Measurements from ENCODE around the gene ABLIM3.

ABLIM3 gene

DNA sequence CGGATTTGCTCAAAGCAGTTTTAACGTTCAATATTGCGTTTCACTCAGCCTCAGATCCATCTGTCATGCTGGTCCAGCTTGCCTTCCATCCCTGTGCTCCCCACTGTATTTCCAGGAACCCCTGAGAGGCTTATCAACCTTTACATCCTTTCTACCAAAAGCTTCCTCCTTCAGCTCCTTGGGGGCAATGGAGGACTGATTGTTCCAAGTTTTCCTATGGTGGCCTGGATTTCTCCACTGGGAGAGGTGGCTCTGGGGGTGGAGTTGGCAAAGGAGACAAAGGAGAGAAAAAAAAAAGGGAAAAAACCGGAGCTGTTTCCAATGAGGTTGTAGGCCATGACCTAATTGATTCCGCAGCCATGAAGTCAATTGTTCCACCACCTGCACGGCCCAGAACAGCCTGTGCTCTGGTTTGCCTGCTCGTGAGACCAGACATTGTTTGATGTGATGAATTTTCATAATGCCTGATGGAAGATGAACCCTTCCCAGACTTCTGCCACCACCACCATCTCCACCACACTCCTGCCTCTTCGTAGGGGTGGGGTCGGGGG is 54.1 kb downstream of the ABLIM3 start:
- no peak for DNase-seq

DNA sequence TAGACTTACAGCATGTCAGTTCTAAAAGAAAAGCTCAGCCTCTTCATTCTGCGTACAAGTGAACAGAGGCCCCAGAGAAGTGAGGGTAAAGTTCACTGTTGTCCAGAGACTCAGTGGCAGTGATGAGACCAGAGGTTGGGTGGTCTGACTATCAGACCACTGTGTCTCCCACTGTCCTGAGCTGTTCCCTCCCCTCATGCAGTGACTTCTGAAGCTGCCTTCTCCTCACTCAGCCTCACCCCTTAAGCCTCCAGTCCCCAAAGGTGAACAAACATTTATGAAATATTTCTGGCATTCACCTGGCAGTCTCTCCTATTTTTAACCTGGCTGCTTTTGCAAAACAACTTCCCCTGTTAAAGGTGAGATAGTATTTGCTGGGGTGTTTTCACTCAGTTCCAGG is 54.7 kb downstream of the ABLIM3 start:
- DNase-seq = no peak

GRCh38 chr5:149198148-149198547 is 56.9 kb downstream of the ABLIM3 start:
- no peak for DNase-seq

DNA sequence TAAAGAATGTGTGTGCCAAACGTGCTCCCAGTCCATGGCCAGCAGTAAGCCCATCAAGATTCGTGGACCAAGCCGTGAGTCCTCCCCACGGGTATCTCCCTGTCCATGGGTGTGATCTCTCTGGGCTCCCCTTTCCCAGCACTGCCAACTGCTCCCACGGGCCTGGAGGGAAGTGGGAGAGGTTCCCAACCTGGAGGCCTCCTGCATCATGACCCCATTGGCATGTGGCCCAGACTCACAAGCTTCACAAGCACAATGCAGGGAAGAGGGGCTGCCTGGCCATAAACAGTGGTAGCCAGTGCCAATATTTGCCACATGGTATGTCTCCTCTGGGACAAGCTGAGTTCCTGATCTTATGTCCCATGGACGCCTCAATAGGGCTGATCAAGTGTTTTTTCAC is 59.1 kb downstream of the ABLIM3 start:
- no peak for DNase-seq

DNA sequence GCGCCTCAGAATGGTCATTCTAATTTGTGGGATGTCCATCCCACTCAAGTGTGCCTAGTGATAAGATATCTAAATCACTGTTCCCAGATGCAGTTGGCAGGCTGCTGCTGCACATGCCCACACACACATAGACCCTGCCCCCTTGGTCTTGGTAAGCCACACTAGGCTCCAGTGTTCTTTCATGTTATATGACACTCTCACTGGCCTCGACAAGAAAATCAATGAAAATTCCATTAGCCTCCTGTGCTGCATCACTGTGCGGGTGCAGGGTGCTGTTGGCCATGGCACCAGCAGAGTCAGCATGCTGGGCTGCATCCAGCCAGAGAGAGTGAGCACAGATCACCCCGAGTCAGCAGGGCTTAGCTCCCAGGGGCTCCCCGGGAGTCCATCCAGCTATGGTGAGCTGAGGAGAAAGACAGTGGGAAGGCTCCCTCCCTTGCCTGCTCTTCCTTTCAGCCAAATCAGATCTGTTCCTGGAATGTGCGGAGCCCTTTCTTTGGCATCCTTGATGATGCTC is 59.9 kb downstream of the ABLIM3 start:
- DNase-seq = no peak

DNA sequence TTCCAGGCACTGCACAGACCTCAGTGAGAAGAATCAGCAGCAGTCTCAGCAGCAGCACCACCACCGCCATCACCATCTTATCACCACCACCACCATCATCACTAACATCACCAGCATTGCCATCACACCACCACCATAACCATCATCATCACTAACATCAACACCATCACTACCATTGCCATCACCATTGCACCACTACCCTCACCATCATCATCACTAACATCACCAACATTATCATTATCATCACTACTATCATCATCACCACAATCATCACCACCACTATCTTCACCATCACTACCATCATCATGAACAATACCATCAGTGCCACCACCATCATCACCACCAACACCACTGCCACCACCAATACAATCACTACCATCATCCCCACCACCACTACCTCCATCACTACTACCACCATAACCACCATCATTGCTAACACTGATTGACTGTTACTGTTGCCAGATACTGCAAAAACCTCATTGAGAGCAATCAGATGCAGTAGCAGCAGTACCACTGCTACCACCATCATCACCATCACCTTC is 61.7 kb downstream of the ABLIM3 start:
- no peak for DNase-seq

DNA sequence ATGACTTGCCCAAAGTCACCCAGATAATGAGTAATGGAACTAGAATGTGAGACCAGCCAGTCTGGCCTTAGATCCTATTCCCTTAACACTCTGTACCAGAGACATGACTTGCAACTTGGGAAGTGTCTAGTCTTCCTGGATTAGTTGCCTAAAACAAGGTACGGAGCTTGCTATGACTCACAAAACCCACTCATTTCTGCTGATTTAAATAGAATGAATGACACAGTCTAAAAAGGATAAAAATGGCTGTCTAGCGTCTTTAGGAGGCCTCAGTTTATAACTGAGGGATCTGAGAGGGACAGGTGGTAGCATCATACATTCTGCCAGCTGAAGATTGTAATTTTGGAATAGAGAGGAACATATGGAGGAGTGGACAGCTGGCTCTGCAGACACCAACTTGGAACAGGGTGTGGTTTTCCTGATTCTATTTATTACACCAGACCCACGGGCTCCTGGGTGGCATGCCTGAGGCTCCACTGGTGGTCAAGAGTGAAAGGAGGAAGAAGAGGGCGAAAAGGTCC is 62.7 kb downstream of the ABLIM3 start:
- DNase-seq = no peak

GRCh38 chr5:149205625-149206523 is 64.6 kb downstream of the ABLIM3 start:
- DNase-seq = no peak

DNA sequence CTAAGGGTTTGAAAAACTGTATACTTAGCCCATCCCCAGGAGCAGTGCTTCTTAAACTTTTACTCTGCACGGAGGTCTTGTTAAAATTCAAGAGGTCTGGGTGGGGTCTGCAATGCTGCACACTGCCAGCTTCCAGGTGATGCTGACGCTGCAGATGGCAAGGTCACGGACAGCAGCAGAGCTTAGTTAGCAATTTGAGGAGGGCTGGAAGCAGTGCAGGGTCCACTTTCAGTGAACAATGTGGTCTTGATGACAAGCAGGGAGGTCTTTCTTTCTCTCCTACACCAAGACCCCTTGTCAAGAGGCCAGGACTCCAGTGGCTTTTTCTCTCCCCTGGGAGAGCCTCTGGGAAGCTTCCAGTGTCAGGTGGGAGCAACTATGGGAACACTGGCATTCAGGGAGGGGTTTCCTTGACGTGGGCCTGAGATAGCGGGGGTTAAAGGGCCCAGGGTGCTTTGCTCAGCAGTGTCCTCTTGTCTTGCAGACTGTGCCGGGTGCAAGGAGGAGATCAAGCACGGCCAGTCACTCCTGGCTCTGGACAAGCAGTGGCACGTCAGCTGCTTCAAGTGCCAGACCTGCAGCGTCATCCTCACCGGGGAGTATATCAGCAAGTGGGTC is 65.3 kb downstream of the ABLIM3 start:
- no peak for DNase-seq

DNA sequence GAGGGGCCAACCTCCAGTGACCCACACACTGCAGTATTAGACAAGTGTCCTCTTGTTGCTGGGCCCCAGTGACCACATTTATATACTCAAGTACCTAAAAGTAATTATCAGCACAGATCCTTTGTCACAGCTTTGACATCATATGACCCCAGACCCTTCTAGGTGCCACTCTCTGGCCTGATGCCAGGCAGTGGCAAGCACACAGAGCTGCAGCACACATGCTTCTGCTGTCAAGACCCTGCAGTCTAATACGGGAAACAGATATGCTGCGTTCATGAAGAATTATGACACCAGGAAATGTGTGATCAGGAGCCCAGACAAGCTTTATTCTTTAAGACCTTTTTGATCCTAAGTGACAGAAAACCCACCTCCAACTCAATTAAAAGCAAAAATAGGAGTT is 66.5 kb downstream of the ABLIM3 start:
- no peak for DNase-seq

GRCh38 chr5:149210225-149210624 is 68.9 kb downstream of the ABLIM3 start:
- DNase-seq = no peak

DNA sequence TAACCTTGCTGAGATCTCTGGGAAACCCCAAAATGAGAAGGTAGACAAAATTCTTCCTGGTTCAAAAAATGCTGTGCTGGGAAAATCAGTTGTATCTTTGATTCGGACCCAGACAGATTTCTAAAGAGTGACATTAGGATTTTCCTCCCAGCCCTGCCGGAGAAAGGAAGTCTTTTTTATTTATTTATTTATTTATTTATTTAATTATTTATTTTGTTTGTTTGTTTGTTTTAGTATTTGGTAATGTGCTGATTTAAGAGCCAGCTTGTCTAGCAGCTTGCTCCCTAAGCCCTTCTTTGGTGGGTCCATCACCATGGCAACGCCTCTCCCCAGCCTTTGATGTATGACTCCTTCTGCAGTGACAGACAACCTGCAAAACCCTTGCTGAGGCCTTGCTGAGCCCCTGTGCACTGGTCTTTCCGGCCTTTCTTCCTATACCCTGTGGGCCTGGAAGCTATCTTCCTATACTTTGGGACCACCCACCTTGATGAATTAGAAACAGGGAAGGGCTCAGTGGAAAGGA is 69.7 kb downstream of the ABLIM3 start:
- DNase-seq = no peak

GRCh38 chr5:149211566-149211965 is 70.3 kb downstream of the ABLIM3 start:
- no peak for DNase-seq

DNA sequence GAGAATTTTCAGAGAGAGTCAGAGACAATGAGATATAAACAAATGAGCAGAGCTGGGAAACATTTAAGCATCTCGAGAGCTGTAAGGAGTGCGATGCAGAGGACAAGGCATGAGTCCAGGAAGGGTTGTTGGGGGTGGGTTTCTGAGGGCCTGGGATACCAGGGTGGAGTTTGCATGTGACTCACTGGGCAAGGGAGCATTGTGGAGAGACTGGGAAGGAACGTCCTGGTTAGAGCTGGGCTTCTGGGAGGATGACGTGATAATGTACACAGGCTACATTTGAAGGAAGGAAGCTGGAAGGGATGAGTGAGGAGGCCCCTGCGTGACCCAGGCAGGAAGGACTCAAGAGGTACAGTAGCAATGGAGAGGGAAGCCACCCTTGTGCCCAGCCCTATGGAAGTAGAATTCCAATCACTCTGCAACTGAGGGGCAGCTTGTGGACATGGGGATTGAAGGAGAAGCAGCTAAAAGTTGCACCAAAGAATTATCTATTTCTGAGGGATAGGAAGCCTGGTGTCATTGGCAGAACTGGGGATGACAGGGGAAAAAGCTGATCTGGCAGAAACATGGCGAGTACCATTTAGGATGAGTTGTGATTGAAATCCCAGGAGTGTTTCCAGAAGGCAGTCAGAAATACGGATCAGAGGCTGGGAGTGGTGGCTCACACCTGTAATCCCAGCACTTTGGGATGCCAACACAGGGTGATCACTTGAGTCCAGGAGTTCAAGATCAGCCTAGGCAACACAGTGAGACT is 71.1 kb downstream of the ABLIM3 start:
- DNase-seq = no peak

GRCh38 chr5:149213264-149213880 is 72.1 kb downstream of the ABLIM3 start:
- no peak for DNase-seq

GRCh38 chr5:149215478-149216090 is 74.3 kb downstream of the ABLIM3 start:
- no peak for DNase-seq

DNA sequence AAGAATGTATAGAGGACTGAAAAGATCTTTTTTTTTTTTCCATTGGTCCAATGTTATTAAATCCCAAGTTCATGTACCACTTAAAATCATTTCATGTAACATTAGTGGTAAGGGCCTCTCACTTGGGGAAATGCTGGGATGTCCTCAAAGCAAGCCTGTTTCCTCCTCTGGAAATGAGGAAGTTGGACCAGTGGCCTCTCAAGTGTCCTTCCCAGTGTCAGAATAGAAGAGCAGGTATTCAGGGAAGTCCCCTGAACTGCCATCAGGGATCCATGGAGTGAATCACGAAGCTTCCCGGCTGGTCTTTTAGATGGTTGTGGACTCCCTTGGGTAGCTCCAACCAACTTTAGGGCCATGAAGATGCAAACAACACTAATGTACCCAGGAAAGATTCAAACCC is 75.2 kb downstream of the ABLIM3 start:
- no peak for DNase-seq

DNA sequence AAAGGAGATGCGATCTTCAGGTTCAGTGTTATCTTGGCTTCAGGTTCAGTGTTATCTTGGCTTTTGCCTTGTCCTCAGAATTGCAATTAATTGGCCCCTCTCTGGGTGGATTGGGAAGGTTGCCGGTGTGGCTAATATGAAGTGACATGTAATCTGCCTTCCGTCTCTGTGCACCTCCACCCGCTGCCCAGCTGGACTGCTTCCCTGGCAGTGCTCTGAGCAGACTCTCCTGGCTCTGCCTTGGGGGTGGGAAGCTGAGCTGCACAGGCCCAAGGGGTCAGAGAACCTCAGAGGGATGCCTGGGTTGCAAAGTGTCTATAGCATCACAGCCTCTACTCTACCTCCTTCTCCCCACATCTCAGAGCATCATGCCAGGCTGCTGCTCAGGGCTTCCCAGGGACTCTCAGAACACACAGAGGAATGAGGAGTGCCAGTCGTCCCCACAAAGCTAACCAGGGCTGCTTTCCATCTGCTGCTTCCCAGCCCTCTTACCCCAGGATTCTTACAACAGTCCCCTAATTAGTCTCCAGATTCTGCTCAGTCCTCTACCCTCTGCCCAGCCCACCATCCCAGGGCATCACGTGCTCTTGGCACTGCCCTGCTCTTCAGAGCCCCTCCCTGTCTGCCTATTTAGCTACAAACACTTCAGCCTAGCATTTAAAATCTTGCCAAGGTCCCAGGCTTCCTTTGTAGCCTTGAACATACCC is 76.0 kb downstream of the ABLIM3 start:
- DNase-seq = no peak

DNA sequence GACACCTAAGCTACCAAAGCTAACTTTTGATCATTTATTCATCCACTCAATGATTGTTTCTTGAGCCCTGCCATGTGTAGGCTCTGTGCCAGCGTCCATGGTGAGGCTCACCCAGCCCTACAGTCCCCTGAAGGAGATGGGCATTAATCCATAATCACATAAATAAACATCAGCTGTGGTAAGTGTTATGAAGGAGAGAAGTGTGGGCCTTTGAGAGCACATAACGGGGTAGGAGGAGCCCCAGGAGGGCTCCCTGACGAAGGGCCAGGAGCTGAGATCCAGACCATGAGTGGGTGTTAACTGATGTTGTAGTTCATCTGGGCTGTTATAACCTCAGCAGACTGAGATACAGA is 76.5 kb downstream of the ABLIM3 start:
- DNase-seq = no peak

DNA sequence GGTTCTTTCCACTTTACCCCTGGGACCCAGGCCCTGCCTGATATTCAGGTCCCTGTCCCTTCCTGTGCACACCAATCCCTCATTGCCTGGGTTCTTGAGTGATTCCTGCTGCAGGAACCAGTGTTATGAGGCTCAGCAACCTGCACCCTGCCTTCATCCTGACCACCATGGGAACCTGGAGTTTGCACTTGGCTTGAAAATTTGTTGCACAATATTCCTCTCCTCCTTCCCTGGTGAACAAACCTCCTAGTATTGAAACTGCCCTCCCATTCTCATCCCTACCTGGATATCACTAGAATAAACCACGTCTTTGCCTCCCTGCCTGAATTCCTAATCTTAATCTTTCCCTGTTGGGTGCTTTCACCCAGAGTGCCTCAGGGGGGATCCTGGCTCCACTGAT is 78.3 kb downstream of the ABLIM3 start:
- no peak for DNase-seq

GRCh38 chr5:149220750-149221149 is 79.5 kb downstream of the ABLIM3 start:
- no peak for DNase-seq
